HL-60/S4 treated with retinoic acid at 250 ng/mL for 4 days and 3 days (cell line): Measurements from ENCODE around the gene LELP1.
"Not testable (repeated sequence)": the region's sequence is repeated elsewhere in the genome, so short reads cannot be mapped to it uniquely, and the experiment has no call there.

ENCODE experiments used
- in situ Hi-C: fragments of 300-500 bp; cut with MboI; formaldehyde crosslinking; loops from 2 replicates; pipeline ENCODE4 v1.7.0; 2022; ENCODE audit warnings: low sequenced_read_pairs

LELP1 gene

DNA sequence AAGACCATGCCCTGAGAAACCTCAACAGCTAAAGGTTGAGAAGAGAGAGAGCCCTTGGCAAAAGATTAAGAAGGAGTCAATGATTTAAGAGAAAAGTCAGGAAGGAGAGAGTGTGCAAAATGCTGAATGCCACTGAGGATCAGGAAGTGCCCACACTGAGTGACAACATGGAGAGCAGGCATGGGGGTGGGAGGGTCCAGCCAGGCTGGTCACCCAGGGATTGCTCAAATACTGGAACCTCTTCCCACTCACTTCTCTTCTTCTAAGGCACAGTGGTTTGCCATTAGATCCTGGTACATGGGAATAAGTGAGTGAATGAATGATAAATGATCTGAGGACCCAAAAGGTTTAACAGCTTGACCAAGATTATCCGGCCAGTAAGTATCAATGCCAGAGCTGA lies 25.3 kb downstream of the LELP1 start:
- in situ Hi-C loops, result no loop called here

GRCh38 chr1:153229076-153229829 lies 26.0 kb downstream of the LELP1 start:
- in situ Hi-C loops, result not testable (repeated sequence)

DNA sequence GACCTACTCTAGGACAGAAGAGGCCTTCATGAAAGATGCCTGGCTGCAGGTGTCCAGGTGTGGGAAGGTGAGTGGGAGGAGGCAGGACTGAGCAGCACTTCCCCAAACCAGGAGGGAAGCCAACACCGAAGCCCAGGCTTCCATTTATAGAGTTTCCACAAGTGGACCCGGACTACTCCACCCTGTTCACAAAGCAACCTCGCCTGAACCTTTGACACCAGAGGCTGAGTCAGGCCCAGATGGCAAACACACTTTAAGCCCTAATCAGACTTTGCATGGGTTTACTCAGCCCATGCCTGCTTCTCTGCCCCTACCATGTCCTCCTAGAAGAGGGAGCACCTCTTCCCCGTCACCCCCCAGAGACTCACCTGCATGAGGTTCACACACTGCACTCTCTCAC lies 28.1 kb downstream of the LELP1 start:
- in situ Hi-C loops, result no loop called here

DNA sequence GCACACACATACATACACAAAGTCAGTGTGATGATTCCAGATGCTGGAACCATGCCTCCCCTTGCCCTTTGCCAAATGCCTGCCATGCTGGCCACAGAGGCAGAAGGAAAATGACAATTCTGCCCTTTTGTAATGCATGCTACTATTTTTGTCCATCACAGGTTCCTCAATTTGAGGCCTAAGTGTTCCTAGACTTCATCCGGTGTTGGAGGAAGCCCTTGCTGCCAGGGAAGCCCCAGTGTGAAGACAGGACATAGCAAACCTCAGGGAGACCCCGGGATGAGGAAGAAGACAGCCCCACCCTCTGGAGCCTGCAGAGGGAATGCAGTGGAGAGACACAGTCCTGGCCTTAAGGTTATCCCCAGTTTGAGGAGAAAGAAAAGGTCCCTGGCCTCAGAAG lies 28.6 kb downstream of the LELP1 start:
- in situ Hi-C loops, result no loop called here

GRCh38 chr1:153232553-153232952 lies 29.3 kb downstream of the LELP1 start:
- in situ Hi-C loops, result no loop called here

DNA sequence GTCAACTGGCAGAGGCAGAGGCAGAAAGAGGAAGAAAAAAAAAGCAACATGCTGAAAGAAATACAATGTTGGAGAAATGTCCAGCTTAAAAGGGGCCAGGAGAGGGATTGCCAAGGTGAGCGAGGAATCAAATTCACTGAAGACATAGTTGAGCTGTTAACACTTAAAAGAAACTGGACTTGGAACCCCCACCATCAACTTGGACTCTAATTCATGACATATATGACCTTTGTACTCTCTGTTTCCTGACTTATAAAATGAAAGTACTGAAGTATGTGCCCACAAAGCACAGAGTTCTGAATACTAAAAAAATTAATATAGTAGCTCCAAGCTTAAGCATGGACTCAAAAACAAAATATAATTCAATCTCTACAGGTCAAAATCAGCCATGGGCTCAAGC lies 30.2 kb downstream of the LELP1 start:
- in situ Hi-C loops, result no loop called here

- in situ Hi-C loops, result no loop called here
Observed at GRCh38 chr1:153238527-153238926, 35.3 kb downstream of the LELP1 start.

DNA sequence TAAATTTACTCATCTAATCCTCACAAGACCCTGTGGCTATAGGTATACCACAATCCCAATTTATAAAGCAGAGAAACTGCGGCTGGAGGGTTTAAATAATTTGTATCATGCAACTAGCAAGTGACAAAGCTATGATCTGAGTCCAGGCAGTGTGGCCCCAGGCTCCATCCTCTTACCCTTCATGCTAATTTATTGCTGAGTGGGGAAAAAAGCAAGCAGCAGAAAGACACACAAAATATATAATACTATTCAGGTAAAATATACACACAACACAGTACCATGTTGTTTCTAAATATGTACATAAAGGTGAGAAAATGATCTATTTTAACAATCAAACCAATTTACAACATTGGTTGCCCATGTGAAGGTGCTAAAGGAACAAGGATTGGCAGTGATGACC lies 38.9 kb downstream of the LELP1 start:
- in situ Hi-C loops, result no loop called here

DNA sequence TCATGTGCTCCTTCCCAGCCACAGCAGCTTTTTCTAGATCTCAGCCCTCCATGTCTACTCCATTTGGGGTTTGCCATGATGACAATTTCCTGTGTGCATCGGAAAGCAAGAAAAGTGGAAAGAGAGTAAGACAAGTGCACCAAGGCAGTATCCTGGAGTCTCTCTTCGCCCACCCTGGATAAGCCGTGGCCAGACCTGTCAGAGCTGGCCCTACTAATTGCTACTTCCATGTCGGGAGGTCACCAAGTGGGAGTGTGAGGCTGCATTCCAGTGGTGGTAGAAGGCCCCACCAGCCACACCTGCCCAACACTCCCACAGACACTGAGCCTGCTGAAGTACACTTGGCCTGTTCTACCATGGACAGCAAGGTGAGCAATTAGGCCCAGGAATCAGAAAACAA lies 42.2 kb downstream of the LELP1 start:
- in situ Hi-C loops, result no loop called here

GRCh38 chr1:153246018-153246417 lies 42.8 kb downstream of the LELP1 start:
- in situ Hi-C loops, result no loop called here

DNA sequence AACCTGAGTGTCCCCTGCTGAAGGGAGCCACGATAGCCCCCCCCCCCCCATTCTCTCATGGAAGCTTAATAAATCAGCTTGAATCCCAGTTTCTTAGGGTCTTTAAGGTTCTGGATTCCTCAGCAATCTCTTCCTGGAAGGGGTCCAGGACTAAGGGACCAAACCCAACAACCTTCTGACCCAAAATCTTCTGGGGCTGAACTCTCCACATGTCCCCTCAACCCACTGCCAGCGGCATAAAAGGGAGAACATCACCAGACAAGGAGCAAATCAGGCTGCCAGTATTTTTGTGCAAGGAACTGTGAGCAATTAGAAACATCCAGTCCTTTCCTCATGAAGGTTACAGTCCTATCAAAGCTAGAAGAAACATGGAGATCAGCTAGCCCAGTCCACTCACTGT lies 43.6 kb downstream of the LELP1 start:
- in situ Hi-C loops, result no loop called here

DNA sequence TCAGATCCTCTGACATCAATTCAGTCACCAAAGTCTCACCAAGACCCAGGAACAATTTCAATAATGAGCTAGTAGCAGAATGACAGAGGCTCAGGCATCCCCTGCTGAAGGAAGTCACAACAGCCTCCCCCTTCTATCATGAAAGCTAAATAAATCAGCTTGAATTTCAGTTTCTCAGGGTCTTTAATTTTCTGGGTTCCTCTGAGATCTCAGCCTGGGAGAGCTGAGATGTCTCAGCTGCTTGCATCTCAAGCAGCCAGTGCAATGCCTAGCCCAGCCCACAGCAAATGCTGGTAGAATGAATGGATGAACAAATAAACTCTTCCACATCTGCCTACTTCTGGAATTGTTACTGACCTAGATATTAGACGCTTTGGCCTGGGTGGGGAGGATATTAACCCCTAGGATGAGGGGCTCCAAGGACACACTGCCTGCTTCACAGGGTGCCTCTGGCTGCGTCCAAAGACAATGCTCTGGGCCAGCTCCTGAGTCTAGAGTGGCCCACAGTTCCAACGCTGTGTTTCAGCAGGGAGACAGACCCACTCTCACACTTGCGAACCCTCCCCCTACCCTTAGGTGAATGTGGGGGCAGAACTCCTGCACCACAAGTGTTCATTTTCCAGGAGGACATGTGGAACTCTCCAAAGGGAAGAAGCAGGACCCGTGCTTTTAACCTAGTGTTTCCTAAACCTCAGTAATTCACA lies 45.1 kb downstream of the LELP1 start:
- in situ Hi-C loops, result no loop called here

GRCh38 chr1:153250166-153250565 lies 46.9 kb downstream of the LELP1 start:
- in situ Hi-C loops, result no loop called here

- in situ Hi-C loops, result no loop called here
Observed at GRCh38 chr1:153251087-153251486, 47.9 kb downstream of the LELP1 start.

- in situ Hi-C loops, result no loop called here
Observed at GRCh38 chr1:153251562-153251961, 48.3 kb downstream of the LELP1 start.

GRCh38 chr1:153251988-153252387 lies 48.8 kb downstream of the LELP1 start:
- in situ Hi-C loops, result no loop called here

DNA sequence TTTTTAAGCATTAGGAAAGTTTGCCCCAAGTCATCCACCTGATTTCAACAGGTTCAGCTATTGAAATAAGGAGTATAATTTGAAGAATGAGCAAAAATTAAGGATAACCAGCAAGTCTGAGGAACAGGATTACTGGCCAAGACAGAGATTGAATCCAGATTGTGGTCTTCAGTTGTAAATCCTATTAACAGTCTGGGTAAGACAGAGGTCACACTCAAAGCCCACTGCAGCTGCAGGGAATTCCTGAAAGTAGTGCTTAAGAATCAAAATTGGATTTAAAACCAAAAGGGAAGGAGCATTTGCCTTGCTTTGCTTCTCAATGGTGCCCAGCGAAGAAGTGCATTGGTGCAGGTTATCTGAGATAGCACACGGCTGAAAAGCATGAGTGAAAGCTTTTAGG lies 49.8 kb downstream of the LELP1 start:
- in situ Hi-C loops, result no loop called here

DNA sequence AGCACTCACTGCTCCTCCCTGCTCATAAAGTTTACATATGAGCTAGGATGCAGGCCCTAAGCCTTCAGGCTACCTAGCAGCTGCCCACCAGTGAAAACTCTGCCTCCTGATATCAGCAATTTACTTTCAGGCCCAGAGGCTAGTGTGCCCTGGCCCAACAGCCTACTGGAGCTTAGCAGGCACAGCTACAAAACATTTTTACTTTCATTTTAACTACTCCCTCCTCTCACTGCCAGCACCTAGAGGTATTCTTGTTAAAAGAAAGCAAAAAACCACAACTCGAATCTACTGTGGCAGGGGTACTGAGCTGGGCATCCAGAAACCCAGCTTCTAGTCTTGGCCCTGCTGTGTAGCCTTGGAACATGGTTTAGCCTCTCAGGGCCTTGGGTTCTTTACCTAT lies 50.5 kb downstream of the LELP1 start:
- in situ Hi-C loops, result no loop called here
